Stimulated activated CD4-positive, alpha-beta T cell treated with anti-CD3 and anti-CD28 coated beads, Interleukin-4, amount 100 ng/mL, for 1 hour (primary cell): ENCODE measurements around the gene ZNF621.
"Not testable (repeated sequence)": the region's sequence is repeated elsewhere in the genome, so short reads cannot be mapped to it uniquely, and the experiment has no call there.

ENCODE experiments used
- DNase-seq: peaks from one replicate; pipeline ENCODE4 v3.0.0-alpha.2; 2020

The ZNF621 gene

GRCh38 chr3:40546816-40547215 lies 22.1 kb downstream of the ZNF621 start:
- no peak for DNase-seq

GRCh38 chr3:40550167-40550566 lies 25.4 kb downstream of the ZNF621 start:
- DNase-seq: no peak

DNA sequence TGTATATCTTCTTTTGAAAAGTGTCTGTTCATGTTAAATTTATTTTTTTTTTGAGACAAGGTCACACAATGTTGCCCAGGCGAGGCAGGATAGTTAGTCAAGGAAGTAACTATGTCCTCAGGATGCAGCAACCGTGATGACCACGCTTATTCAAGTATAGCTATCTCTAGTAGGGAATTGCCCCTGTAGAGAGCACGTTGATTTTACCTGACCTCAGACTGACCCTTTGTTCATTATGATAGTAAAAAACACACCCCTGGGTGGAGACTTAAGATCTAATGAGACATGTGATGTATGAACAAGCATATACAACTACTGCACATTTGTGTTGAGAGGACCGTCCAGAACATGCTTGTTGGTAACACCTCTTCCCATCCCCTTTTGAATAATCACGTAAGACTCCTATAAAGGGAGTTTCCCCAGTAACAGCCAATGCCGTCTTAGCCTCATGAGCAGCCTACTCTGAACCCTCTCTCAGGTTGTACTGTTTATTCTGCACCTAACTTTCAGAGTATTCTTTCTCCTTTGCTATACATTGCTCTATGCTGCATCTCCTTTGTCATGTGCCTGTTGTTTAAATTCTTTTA lies 32.9 kb downstream of the ZNF621 start:
- DNase-seq: no peak

GRCh38 chr3:40562482-40562881 lies 37.7 kb downstream of the ZNF621 start:
- DNase-seq: not testable (repeated sequence)

DNA sequence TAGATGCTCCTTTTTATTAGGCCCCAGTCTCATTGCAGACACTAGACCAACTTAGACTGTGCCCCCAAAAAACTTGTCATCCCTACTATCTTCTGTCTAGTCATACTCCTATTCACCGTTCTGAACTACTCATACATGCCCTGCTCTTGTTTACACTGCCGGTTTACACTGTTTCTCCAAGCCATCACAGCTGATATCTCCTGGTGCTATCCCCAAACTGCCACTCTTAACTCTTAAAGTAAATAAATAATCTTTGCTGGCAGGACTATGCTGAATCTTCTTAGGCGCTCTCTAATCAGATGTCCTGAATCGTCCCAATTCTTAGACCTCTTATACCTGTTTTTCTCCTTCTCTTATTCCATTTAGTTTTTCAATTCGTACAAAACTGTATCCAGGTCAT lies 40.9 kb downstream of the ZNF621 start:
- DNase-seq: not testable (repeated sequence)

DNA sequence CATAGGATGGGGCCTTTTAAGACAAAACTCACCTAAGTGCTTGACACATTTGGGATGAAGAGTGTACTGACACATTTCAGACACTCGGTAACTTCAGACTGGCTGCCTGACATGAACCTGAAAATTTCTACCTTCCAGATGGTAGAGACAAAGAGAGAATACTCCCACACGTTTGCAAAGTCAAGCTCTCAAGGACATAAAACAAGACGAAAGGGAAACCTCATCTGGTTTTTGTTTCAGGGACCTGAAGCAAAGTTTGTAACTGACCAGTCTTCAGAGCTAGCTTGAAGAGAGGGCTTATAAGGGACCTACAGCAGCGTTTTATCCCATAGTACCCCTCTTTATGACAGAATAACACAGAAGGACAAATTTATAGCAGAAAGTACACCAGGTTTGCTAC lies 41.9 kb downstream of the ZNF621 start:
- DNase-seq: no peak

- no peak for DNase-seq
These were observed 47.8 kb downstream of the ZNF621 start for GRCh38 chr3:40572588-40572987.

DNA sequence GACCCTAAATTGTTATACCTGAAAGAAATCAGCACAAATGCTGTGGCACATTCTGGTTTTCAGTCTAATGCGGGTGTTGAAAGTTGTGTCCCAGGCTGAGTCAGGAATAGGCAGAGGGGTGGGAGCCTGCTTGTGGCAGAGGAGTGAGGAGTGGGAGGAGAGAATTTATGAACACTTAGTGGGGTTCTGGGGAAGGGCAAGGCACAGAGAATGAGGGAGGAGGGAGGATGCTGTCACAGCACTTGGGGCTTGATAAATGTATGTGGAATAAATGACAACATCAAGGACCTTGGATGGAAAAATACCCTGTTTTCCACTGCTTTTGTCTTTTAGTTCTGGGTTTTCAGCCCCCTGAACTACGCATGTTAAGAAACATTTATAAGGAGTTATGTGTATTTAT lies 49.3 kb downstream of the ZNF621 start:
- no peak for DNase-seq

DNA sequence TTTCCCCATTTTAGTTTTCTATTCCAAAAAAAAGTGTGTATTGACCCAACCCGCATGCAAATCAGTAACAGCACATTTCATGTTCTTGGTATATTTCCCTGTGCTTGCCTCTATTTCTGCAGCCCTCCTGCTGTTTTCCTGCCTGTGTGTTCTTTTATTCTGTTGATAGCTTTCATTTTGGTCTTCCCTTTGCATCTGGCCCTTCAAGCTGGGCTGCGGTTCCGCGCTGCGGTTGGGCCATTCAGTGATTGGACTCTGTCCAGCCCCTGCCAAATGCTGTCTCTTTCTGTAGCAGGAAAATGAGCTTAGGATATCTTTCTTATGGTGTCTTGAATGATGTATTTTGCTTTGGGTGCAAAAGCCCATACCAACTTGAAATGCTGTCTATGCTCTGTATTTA lies 49.9 kb downstream of the ZNF621 start:
- DNase-seq: no peak

GRCh38 chr3:40576396-40576795 lies 51.6 kb downstream of the ZNF621 start:
- DNase-seq: no peak

DNA sequence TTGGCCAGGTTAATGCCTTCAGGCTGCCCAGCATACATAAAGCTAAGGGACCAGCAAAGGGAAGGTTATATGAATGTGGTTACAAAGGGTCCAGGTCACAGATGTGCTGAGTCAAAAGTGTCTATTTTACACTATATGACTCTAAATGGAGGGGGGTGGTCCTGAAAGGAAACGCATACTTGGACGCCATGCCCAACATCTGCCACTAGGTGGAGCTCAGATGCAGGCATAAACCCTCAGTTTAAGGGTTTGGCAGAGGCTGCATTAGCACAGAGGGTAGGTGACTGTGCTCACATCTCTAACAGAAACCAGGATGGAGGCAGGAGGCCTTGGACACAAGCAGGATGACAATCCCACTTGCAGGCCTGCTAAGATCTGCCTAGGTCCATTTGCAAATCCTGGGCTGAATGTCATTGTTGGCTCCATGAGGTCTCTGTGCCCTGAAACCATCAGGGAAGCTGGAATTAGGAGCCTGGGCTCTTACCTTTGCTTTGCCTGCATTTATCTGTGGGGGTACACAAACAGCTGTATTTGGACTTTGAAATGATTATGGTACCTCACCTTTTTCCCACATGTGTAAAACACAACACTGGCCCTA lies 55.8 kb downstream of the ZNF621 start:
- DNase-seq: peak; percentile 58

- DNase-seq: no peak
These were observed 56.4 kb downstream of the ZNF621 start for GRCh38 chr3:40581166-40581565.

- DNase-seq: no peak
These were observed 57.8 kb downstream of the ZNF621 start for GRCh38 chr3:40582401-40583027.

DNA sequence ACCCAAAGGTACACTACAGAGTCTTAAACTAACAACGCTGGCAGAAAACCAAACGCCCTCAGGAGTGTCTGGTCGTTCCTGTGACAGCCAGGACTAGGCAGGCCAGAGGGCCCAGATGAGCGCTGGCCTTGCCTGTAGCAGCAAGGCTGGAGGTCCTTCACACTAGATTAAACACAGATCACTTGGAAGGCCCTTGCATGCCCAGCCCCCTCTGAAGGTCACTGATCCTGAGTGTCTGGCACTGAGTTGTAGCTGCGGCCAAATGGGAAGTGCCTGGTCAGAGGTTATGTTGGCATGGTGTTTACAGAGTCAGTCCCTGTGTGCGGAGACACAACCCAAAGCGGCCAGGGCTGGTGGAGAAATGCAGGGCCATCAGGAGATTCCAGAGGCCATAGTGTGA lies 58.9 kb downstream of the ZNF621 start:
- no peak for DNase-seq

GRCh38 chr3:40584625-40585189 lies 59.9 kb downstream of the ZNF621 start:
- DNase-seq: peak; percentile 78

GRCh38 chr3:40585381-40586016 lies 60.7 kb downstream of the ZNF621 start:
- no peak for DNase-seq

- no peak for DNase-seq
These were observed 62.1 kb downstream of the ZNF621 start for GRCh38 chr3:40586901-40587300.

- no peak for DNase-seq
These were observed 63.6 kb downstream of the ZNF621 start for GRCh38 chr3:40588406-40588805.
